ENCODE measurements around the gene LHPP.

GRCh38 chr10:124602646-124603365 is 141.2 kb downstream of the LHPP start:
- TF ChIP-seq, protein P1, sequence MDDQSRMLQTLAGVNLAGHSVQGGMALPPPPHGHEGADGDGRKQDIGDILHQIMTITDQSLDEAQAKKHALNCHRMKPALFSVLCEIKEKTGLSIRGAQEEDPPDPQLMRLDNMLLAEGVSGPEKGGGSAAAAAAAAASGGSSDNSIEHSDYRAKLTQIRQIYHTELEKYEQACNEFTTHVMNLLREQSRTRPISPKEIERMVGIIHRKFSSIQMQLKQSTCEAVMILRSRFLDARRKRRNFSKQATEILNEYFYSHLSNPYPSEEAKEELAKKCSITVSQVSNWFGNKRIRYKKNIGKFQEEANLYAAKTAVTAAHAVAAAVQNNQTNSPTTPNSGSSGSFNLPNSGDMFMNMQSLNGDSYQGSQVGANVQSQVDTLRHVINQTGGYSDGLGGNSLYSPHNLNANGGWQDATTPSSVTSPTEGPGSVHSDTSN (IDR thresholded peaks at IDR 0.05): no peak
- TF ChIP-seq, protein P2, sequence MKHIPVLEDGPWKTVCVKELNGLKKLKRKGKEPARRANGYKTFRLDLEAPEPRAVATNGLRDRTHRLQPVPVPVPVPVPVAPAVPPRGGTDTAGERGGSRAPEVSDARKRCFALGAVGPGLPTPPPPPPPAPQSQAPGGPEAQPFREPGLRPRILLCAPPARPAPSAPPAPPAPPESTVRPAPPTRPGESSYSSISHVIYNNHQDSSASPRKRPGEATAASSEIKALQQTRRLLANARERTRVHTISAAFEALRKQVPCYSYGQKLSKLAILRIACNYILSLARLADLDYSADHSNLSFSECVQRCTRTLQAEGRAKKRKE (CRISPR knock-in tag; IDR thresholded peaks at IDR 0.05; ENCODE audit: low read depth): no peak
- TF ChIP-seq NPAS2 (CRISPR knock-in tag; IDR thresholded peaks at IDR 0.05; ENCODE audit: borderline replicate concordance) (no peak), PHF8 (IDR thresholded peaks at IDR 0.05; ENCODE audit: borderline replicate concordance, low read depth) (no peak), POLR2A (IDR thresholded peaks at IDR 0.05; ENCODE audit: low read length) (no peak), NFE2L2 (conservative IDR thresholded peaks at IDR 0.05; ENCODE audit: low read length) (no peak), REST (IDR thresholded peaks at IDR 0.05) (no peak)
- TF ChIP-seq, protein P3, sequence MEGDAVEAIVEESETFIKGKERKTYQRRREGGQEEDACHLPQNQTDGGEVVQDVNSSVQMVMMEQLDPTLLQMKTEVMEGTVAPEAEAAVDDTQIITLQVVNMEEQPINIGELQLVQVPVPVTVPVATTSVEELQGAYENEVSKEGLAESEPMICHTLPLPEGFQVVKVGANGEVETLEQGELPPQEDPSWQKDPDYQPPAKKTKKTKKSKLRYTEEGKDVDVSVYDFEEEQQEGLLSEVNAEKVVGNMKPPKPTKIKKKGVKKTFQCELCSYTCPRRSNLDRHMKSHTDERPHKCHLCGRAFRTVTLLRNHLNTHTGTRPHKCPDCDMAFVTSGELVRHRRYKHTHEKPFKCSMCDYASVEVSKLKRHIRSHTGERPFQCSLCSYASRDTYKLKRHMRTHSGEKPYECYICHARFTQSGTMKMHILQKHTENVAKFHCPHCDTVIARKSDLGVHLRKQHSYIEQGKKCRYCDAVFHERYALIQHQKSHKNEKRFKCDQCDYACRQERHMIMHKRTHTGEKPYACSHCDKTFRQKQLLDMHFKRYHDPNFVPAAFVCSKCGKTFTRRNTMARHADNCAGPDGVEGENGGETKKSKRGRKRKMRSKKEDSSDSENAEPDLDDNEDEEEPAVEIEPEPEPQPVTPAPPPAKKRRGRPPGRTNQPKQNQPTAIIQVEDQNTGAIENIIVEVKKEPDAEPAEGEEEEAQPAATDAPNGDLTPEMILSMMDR (IDR thresholded peaks at IDR 0.05): no peak
